GM10248 (cell line): ENCODE data around the gene RASSF3.

ENCODE experiments used
- CTCF ChIA-PET: fragments of 300-600 bp; sonication (Branson Sonifier 250); formaldehyde crosslinking; extraction: SDS; loops from one replicate; lab custom pipeline; 2021; ENCODE audit warnings: antibody characterized with exemption; lab: Yijun Ruan, JAX
- POLR2A ChIA-PET: fragments of 350-650 bp; sonication (Branson Sonifier 250); formaldehyde crosslinking; extraction: SDS; loops from one replicate; lab custom pipeline; 2020; ENCODE audit warnings: antibody characterized with exemption; lab: Yijun Ruan, JAX
- DNase-seq: peaks from one replicate; pipeline ENCODE4 v3.0.0; 2012; ENCODE audit errors: extremely low spot score
- TF ChIP-seq, protein P1 (sequence below): IDR thresholded peaks from 2 replicates; pipeline ENCODE4 v1.5.1; 2012; ENCODE audit warnings: mild to moderate bottlenecking, low read depth; ENCODE audit errors: extremely low read depth, missing control alignments, control extremely low read depth

Gene RASSF3

DNA sequence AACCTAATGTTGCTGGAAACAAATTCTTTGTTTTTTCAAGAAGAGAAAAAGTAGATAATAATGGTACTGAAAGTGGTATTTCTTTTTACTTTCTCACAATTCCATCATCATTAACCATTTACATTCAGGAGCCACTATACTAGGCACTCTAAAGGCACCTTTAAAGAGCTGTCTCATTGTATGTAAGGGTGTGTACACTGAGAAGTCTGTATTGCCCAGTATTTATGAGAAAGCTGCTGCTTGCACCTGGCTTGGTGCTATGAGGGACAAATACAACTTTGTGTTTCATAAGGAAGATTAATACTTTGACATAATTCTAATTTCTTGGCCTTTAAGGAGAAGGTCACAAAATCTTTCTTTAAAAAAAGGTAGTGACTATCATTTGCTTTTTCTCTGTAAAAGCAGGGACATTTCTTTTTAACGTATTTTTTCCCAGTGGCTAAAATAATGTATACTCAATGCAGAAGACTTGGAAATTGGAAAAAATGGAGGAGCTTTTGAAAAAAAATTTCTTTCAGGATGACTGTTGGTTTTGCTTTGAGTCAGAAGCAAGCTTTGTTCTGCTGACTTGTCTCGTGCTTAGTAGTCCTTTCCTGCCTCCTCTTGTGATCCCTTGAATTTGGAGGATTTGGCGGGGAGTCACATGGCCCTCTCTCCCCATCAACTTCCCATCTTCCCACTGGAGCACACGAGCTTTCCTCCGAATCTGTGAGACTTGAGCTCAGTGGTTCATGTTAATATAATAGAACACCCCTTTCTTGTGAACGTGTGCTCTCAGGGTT is 50.1 kb downstream of the RASSF3 start:
- TF ChIP-seq, protein P1, sequence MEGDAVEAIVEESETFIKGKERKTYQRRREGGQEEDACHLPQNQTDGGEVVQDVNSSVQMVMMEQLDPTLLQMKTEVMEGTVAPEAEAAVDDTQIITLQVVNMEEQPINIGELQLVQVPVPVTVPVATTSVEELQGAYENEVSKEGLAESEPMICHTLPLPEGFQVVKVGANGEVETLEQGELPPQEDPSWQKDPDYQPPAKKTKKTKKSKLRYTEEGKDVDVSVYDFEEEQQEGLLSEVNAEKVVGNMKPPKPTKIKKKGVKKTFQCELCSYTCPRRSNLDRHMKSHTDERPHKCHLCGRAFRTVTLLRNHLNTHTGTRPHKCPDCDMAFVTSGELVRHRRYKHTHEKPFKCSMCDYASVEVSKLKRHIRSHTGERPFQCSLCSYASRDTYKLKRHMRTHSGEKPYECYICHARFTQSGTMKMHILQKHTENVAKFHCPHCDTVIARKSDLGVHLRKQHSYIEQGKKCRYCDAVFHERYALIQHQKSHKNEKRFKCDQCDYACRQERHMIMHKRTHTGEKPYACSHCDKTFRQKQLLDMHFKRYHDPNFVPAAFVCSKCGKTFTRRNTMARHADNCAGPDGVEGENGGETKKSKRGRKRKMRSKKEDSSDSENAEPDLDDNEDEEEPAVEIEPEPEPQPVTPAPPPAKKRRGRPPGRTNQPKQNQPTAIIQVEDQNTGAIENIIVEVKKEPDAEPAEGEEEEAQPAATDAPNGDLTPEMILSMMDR = no peak
- DNase-seq = no peak
- ChIA-PET CTCF (interaction anchor here (0.8 to 2.3 kb wide), 9 partner anchors 8 to 111 kb away, joined by 3 to 7 read pairs (median 5); no protein-coding TSS in a partner anchor), POLR2A (interaction anchor here (0.6 kb wide), 1 partner anchor 12 kb away, joined by 3 read pairs; no protein-coding TSS in a partner anchor)

DNA sequence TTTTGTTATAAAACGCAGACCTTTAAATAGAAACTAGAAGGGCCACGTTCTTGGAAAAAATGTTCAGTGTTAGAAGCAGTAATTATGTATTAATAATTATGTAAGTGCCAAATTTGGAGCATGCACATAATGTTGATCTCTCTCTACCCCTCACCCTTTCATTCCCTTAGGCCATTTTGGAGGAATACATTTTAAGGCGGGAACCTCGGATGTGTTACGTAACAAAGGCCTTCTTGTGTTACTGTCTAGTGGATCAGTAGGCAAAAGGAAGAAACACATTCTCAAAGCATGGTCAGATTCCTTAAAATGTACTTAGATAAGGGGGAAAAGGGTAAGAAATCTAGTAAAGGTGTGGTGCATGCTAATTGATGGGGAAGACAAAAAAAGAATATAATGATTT is 52.7 kb downstream of the RASSF3 start:
- ChIA-PET CTCF (interaction anchor here (1.0 to 1.5 kb wide), 4 partner anchors 18 to 54 kb away, joined by 3 read pairs; no protein-coding TSS in a partner anchor), POLR2A (no interaction called here)
- no peak for DNase-seq
- TF ChIP-seq, protein P1 = no peak

DNA sequence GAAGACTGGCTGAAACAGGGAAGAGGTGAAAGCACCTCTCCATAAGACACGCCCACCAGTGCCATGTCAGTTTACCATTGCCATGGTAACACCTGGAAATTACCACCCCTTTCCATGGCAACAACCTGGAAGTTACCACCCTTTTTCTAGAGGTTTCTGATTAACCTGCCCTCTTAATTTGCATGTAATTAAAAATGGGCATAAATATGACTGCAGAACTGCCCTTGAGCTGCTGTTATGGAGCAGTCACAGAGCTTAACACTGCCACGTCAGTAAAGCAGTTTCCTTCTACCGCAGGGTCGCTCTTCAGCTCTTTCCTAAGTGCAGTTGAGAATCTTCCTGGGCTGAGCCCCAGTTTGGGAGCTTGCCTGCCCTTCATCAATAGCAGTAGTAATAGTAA is 55.2 kb downstream of the RASSF3 start:
- ChIA-PET POLR2A (interaction anchor here (0.6 to 1.5 kb wide), 11 partner anchors 12 to 216 kb away, joined by 3 to 7 read pairs (median 4); partner anchors contain the start of gene RASSF3), CTCF (interaction anchor here (1.2 to 1.4 kb wide), 3 partner anchors 24 to 117 kb away, joined by 3 to 4 read pairs (median 4); no protein-coding TSS in a partner anchor)
- DNase-seq = no peak
- TF ChIP-seq, protein P1 = no peak

DNA sequence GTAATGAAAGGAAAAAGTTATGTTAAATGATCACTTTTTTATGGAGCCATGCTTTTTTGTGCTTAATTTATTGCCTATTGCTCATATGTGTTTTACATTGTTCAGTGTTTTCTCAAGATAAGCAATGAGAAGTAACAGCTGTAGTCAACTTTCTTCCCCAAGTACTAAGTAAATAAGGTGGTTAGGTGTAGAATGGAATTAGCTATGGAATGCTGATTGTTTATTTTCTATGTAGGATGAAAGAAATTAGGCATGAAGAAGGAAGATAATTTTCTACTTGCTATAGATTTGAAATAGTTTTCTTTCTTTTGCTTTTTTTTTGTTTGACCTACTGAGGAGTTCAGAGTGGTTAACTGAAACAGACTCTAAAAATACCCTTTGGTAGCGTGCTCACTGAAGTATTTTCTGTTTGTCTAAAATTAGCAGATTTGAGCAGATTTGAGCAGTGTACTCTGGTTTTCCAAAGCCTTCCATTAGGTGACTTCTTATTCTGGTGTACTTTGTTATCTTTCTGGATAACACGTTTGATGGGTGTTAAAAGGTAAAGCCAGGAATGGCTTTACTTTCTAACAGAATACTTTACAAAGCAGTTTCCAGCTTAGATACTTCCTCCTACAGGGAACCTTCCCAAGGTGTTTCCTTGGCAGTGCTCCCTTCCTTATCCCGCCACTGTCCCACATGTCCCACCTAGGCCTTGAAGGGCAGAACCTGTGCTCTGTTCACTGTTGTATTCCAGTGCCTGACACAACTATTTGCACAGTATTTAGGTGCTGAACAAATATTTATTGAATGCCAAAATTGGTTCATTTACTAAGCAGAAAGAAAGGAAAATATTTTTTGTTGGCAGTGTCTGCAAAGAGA is 56.0 kb downstream of the RASSF3 start:
- no peak for DNase-seq
- POLR2A ChIA-PET = interaction anchor here (0.7 to 1.5 kb wide), 9 partner anchors 14 to 216 kb away, joined by 3 to 7 read pairs (median 4); partner anchors contain the start of gene RASSF3
- CTCF ChIA-PET = interaction anchor here (1.2 to 1.4 kb wide), 3 partner anchors 25 to 117 kb away, joined by 3 to 4 read pairs (median 4); no protein-coding TSS in a partner anchor
- TF ChIP-seq, protein P1 = no peak

DNA sequence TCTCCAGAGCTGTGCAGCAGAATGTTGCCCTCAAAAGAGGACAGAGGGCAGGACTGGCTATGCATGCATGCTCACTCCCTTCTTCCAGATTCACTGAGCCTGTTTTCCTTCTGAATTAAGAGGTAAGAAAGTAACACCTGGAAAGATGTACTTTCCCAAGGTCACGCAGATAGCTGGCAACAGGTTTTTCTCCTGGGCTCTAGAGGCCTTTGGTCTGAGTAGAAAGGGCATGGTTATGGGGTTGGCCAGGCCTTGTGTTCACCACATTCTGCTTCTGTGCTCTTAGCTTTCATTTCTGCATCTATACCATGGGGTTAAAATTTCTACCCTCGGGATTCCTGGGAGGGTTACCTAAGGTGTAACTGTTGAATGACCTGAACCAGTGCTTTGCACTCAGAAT is 57.5 kb downstream of the RASSF3 start:
- POLR2A ChIA-PET = interaction anchor here (1.0 to 2.0 kb wide), 3 partner anchors 10 to 41 kb away, joined by 3 to 10 read pairs (median 4); no protein-coding TSS in a partner anchor
- no peak for DNase-seq
- TF ChIP-seq, protein P1 = no peak
- CTCF ChIA-PET = interaction anchor here (1.0 to 1.6 kb wide), 9 partner anchors 9 to 118 kb away, joined by 3 to 5 read pairs (median 3); no protein-coding TSS in a partner anchor
